Measurements from ENCODE around the gene KDM8.

KDM8 gene

DNA sequence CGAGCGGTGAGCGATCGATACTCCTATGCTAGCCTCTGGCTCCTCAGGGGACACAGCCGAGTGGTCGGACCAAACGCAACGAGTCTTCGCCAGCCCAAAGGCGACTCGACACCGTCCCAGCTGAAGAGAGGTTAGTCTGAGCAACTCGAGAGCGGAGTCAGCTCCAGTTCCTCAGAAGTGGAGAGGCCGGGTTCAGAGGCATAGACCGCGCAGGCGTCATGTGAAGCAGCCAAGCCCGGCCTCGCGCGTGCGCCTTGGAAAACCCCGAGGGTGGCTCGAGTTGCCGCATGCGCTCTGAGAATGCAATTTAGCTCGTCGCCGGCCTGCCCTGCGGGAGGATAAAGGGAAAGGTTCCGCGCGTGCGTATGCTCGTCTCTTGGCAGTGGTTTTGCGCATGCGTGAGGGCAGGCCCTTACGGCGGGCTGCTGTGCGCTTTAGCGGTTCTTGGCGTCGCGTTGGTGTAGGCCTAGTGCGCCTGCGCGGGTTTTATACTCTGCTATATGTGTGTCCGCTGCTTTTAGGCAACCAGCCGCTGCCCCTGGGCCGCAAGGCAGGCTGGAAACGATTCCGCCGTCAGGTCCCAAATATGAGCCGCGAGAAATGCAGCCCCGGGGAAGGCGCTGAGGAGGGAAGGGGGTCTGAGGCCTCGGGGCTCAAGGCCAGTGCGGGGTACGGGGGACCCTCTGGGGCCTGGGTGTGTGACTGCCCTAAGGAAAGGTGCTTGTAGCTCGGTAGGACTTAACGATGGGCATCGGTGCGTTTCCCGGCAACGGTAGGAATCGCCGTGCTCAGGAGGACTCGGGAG lies at the start of gene KDM8:
Gene KDM8, plus strand, starts transcription at position 20 of the 805 bp plus-strand sequence. CDS start 6,598 bp downstream, outside the sequence.
- peak; percentile 100 for DNase-seq

GRCh38 chr16:27154705-27155521 lies 48.4 kb upstream of the KDM8 start:
- peak; percentile 43 for DNase-seq

DNA sequence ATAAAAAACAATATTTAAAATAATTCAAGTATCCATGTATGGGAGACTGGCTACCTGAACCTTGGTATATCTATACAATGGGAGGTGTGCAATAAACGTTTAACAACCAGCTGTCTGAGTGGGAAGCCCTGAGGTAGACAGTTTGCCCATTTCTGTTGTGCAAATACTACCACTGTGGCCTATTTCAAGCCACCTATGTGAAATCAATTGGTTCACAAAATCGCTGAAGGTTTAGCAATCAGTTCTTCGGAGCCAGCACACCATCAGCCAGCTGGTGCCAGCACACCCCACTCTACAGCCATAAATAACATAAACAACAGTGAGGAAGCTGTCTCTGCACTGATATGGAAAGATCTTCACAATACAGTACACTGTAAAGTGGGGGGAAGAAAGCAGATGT lies 46.7 kb upstream of the KDM8 start:
- no peak for DNase-seq

DNA sequence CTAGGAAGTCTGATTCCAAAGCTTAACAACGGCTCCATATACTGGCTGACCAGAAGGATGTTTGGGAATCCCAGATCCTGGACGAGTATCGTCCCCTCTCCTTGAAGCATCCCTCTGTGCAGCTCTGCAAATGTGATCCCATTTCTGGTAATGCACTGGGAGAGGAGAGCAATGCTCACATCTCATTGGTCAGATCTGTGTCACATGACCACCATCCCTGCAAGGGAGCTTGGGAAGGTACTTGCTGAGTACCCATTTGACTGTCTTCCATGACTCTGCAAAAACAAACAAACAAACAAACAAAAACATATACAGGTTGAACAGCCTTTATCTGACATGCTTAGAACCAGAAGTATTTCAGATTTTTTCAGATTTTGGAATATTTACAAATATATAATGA lies 41.9 kb upstream of the KDM8 start:
- DNase-seq: no peak

DNA sequence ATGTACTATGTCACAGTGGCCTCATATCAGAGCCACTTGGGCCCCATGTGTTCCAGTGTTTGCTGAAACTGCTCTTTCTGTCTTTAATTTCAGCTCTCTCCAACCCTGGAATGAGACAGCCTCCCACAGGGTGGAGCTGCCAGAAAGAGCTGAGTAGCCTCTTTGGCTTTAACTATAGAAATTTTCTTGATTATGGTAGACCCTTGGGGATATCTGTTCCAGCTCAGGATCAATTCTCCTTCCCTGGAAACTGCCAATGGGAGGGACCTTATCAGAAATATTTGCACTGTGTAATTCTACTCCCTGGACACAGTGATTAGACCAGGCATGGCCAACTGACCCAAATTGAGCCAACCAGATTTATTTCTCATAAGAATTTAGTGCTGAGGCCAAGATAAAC lies 39.0 kb upstream of the KDM8 start:
- DNase-seq: peak; percentile 45

GRCh38 chr16:27165576-27165975 lies 37.8 kb upstream of the KDM8 start:
- DNase-seq: no peak

- DNase-seq: no peak
Measured at GRCh38 chr16:27168790-27169189, 34.5 kb upstream of the KDM8 start.

DNA sequence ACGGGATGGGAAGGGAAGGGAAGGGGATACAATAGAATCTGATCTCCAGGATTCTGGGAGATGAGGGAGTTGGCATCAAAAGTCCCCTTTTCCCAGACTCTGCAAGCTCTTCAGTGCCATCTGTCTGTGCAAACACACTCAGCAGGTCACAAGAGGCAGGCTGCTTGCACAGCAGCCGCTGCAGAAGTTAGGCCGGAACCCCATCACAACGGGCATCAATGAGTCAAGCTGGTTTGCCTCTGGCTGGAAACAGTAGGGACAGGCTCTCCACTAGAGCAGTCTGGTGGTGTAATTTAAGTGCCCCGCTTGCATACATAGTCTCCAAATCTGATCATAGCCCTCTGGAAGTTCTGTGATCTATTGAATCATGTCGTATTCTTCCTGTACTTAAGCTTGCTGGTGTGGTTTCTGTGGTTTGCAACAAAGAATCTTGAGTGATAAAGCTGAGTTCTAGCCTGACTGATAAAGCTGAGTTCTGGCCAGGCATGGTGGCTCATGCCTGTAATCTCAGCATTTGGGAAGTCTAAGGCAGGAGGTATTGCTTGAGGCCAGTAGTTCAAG lies 33.7 kb upstream of the KDM8 start:
- DNase-seq: no peak

DNA sequence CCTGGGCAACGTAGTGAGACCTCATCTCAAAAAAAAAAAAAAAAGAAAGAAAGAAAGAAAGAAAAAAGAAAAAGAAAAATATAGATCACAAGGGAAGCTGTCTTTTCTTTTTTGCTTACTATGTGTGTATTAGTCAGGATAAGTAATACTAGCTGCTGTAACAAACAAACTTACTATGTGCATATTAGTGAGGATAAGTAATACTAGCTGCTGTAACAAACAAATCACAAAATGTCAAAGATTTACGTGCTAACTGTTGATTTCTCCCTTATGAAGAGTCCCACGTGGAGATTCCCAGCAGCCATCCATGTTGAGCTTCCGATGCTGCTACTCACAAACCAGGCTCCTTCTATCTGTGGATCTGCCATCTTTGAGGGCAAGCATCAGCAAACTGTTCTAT lies 31.7 kb upstream of the KDM8 start:
- DNase-seq: no peak

DNA sequence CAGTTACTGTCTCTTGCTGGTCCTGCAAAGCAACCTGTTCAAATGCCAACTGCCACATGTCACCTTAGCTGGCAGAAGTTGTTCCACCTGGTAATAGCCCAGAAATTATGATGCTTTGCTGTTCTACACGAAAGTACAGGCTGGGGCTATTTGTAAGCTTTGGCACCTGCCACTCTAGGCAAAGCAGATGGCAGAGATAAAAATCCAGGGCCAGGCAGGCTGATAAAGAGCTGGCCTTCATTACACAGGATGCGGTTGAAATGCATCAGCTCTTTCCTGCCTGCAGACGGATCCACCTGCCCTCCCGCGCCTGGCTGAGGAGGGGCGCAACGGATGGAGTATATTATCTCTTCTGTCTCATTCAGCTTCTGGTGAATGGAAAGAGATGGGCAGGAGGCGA lies 29.3 kb upstream of the KDM8 start:
- DNase-seq: no peak

GRCh38 chr16:27174798-27175197 lies 28.5 kb upstream of the KDM8 start:
- DNase-seq: no peak

DNA sequence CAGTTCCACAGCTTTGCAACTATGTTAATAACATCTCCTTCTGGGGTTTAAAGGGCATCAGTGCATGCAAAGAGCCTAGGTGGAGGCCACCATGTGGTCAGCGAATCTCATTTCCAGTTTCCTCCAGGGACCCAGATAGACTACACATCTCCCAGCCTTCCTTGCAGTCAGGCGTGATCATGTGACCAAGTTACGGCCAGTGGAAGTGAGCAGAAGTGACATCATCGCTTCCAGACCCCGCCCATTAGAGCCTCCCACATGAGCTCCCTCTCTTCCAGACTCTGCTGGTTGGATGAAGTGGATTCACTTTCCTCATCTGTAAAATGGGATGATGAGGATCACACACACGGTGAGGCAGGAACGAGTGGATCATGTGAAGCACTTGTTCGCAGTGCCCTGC lies 27.4 kb upstream of the KDM8 start:
- DNase-seq: no peak

DNA sequence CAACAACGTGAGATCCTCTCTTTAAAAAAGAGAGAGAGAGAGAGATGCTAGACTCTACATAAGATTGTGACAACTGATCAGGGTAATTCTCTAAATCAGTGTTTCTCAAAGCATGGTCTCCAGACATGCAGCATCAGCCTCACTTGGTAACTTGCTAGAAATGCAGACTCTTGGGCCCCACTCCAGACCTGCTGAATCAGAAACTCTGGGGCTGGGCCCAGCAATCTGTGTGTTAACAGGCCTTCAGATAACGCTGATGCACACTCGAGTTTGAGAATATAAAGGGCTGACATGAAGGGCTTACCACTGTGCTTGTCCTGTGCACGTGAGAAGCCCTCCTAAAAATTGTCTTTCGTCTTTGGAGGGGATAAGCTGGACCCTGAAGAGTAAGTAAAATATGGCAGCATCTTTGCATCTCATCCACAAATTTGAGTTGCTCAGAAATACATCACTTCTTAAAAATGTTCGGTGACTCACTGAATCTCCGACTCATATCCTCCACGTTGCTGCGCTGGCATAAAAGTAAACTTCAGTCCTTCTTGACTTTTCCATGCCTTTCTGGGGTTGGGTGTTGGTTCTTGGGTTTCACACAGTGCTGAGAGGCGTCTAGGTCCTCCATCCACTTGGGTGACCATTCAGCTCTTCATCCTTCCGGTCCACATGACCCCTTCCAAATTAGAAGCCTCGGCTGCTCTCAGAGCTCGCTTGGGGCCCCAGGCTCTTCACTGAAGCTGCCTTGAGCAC lies 26.1 kb upstream of the KDM8 start:
- DNase-seq: no peak

- peak; percentile 78 for DNase-seq
Measured at GRCh38 chr16:27179500-27180072, 23.7 kb upstream of the KDM8 start.

DNA sequence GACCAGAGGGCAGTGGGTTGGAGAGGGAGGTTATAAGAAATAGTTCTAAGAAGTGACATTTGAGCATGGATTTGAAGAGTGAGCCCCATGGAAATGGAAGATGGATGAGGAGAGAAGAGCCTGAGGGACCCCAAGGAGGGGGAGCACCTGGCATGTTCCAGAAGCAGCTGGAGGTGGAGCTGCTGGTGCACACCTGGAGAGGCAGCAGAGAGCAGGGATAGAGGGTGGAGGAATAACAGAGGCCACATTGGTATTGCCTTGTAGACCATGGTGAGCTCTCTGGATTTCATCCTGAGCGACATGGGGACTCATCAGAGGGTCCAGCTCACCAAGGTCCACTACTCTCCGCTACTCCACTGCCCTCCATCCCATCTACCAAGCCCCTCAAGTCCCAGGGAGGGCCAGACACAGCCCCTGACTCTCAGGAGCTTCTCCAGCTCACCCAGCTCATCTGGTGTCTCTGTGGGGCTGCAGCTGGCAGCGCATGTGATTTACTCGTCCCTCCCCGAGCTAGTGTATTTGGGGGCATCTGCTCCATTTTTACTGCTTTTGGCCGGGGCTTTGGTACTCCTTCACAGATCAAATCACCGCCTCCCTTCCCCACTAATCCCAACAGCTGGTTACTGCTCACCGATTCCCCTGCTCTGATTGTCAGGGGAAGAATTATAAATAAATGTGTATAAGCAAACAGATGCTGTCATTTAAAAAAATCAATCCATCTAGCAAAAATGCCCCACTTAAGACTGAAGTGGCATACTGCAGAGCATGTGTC lies 22.1 kb upstream of the KDM8 start:
- DNase-seq: no peak

- DNase-seq: no peak
Measured at GRCh38 chr16:27182906-27183405, 20.4 kb upstream of the KDM8 start.

- DNase-seq: no peak
Measured at GRCh38 chr16:27185776-27186130, 17.6 kb upstream of the KDM8 start.

- no peak for DNase-seq
Measured at GRCh38 chr16:27188633-27189032, 14.7 kb upstream of the KDM8 start.

GRCh38 chr16:27189335-27189972 lies 13.9 kb upstream of the KDM8 start:
- DNase-seq: peak; percentile 58

DNA sequence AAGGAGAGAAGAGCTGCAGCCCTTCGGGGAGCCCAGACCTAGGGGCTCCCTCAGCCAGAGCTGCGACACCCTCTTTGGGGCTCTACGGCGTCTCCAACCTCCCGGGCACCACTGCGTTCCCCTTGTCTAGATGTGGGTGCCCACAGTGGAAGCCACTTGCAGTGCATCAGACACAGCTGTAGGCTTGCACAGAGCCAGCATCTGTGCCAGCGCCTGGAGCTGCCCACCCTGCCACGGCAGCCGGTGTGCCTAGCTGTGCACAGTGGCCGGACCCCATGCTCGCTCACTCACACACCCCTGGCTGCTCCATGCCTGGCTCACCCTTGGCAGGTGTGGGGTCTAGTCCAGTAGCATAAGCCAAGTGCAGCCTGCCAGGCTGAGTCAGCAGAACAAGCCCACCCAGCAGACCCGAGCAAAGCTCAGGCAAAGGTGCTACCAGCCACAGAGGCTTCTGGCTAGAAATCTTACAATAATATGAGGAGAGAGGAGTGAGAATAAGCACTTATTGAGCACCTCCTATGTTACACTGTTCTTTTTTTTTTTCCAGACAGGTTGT lies 12.9 kb upstream of the KDM8 start:
- DNase-seq: no peak

- no peak for DNase-seq
Measured at GRCh38 chr16:27191352-27191924, 11.9 kb upstream of the KDM8 start.

Data from left hindlimb (tissue), 1 donor.